ENCODE data around the gene BCL11A.

The BCL11A gene

GRCh38 chr2:60549238-60549927 lies 4.1 kb downstream of the BCL11A start:
- in situ Hi-C loops (cut with MboI; ENCODE audit: low sequenced_read_pairs) = no loop called here

- in situ Hi-C loops (cut with MboI; ENCODE audit: low sequenced_read_pairs) = no loop called here
These were observed 4.6 kb downstream of the BCL11A start for GRCh38 chr2:60548845-60549237.

- in situ Hi-C loops (cut with MboI; ENCODE audit: low sequenced_read_pairs) = no loop called here
These were observed 5.1 kb downstream of the BCL11A start for GRCh38 chr2:60548311-60548710.

- in situ Hi-C loops (cut with MboI; ENCODE audit: low sequenced_read_pairs) = no loop called here
These were observed 5.6 kb downstream of the BCL11A start for GRCh38 chr2:60547841-60548240.

GRCh38 chr2:60546756-60547420 lies 6.6 kb downstream of the BCL11A start:
- in situ Hi-C loops (cut with MboI; ENCODE audit: low sequenced_read_pairs) = no loop called here

GRCh38 chr2:60544954-60545560 lies 8.4 kb downstream of the BCL11A start:
- in situ Hi-C loops (cut with MboI; ENCODE audit: low sequenced_read_pairs) = no loop called here

- in situ Hi-C loops (cut with MboI; ENCODE audit: low sequenced_read_pairs) = no loop called here
These were observed 9.4 kb downstream of the BCL11A start for GRCh38 chr2:60544062-60544461.

GRCh38 chr2:60541056-60541651 lies 12.3 kb downstream of the BCL11A start:
- in situ Hi-C loops (cut with MboI; ENCODE audit: low sequenced_read_pairs) = no loop called here

GRCh38 chr2:60540074-60540473 lies 13.4 kb downstream of the BCL11A start:
- in situ Hi-C loops (cut with MboI; ENCODE audit: low sequenced_read_pairs) = no loop called here

GRCh38 chr2:60539140-60539539 lies 14.3 kb downstream of the BCL11A start:
- in situ Hi-C loops (cut with MboI; ENCODE audit: low sequenced_read_pairs) = no loop called here

- in situ Hi-C loops (cut with MboI; ENCODE audit: low sequenced_read_pairs) = no loop called here
These were observed 15.4 kb downstream of the BCL11A start for GRCh38 chr2:60538101-60538500.

- in situ Hi-C loops (cut with MboI; ENCODE audit: low sequenced_read_pairs) = no loop called here
These were observed 16.7 kb downstream of the BCL11A start for GRCh38 chr2:60536746-60537145.

GRCh38 chr2:60535685-60536312 lies 17.7 kb downstream of the BCL11A start:
- in situ Hi-C loops (cut with MboI; ENCODE audit: low sequenced_read_pairs) = no loop called here

- in situ Hi-C loops (cut with MboI; ENCODE audit: low sequenced_read_pairs) = no loop called here
These were observed 18.4 kb downstream of the BCL11A start for GRCh38 chr2:60534892-60535684.

GRCh38 chr2:60534052-60534685 lies 19.3 kb downstream of the BCL11A start:
- in situ Hi-C loops (cut with MboI; ENCODE audit: low sequenced_read_pairs) = no loop called here

GRCh38 chr2:60533101-60534051 lies 20.1 kb downstream of the BCL11A start:
- in situ Hi-C loops (cut with MboI; ENCODE audit: low sequenced_read_pairs) = no loop called here

- in situ Hi-C loops (cut with MboI; ENCODE audit: low sequenced_read_pairs) = no loop called here
These were observed 21.0 kb downstream of the BCL11A start for GRCh38 chr2:60532421-60532820.

GRCh38 chr2:60531701-60532133 lies 21.7 kb downstream of the BCL11A start:
- in situ Hi-C loops (cut with MboI; ENCODE audit: low sequenced_read_pairs) = no loop called here

Measured in HL-60/S4 treated with phorbol 12-myristate 13-acetate at 8.2 ng/mL for 4 days and 3 days (cell line).